NCI-H2196 (cell line): ENCODE results near the gene HOXA4.
A peak's percentile ranks its signal among the peaks of the same experiment; 100 is the strongest.

Experiments
- DNase-seq: peaks from one replicate; lab custom pipeline; 2025; ENCODE audit not compliant: unreplicated experiment; lab: John Stamatoyannopoulos, UW

HOXA4 gene

DNA sequence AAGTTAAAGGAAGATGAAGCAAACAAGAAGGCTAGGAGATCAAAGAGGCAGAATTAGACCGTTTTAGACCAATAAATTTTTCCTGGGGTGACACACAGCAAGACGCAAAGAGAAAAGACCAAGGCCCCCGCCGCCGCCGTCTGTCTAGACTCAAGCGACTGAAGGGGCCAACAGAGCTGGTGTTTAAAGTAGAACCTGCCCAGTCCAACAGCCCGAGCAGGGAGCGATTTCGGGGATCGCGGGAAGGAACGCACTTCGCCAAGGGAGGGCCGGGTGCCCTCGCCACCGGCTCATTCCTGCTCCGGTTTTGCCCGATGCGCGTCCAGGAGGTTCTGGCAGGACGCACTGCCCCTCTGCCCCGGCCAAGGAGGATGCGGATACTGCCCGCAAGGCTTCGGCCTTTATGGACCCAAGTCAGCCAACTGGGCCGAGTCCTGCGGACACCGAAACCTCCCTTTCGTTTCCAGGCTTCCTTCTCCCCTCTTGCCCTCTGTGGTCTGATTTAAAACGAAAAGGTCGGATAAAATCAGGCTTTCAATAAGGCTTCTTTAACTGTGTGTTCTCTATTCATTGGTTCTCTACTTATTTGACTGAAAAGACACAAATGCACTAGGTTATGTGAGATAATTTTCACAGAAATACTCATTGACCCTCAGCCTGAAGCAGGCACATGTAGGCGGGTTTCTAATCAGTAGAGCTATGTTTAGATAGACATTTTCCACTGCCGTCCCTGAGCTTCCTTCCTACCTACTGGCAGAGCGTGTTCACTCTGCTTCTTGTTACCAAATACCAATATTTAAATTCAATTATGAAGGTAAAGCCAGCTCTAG is 28.1 kb upstream of the HOXA4 start:
- no peak for DNase-seq

DNA sequence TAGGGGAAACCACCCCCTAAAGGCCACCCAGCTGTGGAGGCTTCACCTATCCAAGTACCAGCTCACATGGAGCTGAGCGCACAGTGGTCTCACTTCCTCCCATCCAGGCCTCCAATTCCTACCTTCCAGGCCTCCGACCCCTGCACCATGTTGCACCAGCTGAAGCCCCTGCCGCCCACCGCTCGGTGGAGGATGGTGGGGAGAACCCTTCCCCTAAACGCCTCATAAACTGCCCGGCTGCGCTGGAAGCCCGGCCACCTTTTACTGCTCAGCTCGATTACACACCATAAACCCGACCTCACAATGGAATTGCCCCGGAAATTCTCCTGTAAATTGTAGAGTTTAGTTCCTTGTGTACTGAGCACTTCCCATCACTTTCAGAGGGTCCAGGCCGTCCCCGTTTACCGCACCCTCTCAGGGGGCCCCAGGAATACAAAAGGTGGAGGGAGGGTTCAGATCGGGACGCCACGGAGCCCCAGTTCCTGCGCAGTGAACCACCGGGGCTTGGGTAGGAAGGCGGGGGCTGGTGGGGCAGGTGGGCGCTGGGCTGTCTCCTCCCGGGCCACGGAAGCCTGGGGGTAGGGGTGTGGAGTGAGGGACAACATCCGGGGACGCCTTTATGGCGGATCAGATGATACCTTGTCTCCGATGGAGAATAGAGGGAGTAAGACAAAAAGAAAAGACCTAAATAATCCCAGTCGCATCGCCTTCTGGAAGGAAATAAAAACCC is 27.3 kb upstream of the HOXA4 start:
- no peak for DNase-seq

GRCh38 chr7:27156916-27157701 is 26.6 kb upstream of the HOXA4 start:
- DNase-seq, result no peak

GRCh38 chr7:27156508-27156898 is 25.9 kb upstream of the HOXA4 start, which contains the start of gene HOXA7:
Gene HOXA7 (minus strand): TSS chr7:27156675. CDS start chr7:27156545, 130 bp downstream.
- DNase-seq, result no peak

GRCh38 chr7:27155816-27156507 is 25.4 kb upstream of the HOXA4 start:
- DNase-seq, result no peak

DNA sequence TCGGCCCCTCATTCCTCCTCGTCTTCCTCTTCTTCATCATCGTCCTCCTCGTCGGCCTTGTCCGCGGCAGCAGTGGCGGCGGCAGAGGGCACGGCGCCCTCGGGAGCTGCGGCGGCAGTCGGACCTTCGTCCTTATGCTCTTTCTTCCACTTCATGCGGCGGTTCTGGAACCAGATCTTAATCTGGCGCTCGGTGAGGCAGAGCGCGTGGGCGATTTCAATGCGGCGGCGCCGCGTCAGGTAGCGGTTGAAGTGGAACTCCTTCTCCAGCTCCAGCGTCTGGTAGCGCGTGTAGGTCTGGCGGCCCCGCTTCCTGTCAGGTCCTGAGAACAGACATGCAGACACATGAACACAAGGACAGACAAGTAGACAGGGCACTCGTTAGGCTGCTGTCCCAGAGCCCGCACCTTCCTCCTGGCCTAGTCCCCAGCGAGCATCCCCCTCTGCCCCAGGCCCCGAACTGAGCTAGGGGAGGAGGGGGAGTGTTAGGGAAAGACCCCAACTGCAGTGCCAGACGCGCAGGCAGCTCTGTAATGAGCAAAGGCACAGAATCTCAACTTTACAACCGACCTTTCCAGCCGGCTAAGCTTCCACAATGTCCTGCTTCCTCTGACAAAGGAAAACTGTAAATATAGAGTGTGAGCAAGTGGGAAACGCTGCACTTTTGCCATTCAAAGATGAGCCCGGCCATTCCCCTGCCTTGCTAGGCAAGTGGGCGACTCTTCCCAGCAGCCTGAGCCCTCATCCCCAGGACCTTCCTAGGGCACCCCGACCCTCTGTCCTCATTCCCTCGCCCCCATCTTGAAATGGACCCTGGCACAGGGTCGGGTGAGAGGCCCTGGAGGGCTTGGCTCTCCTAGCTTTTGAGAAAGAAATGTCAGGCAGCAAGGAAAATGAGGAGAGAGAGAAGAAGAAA is 24.6 kb upstream of the HOXA4 start:
- no peak for DNase-seq

DNA sequence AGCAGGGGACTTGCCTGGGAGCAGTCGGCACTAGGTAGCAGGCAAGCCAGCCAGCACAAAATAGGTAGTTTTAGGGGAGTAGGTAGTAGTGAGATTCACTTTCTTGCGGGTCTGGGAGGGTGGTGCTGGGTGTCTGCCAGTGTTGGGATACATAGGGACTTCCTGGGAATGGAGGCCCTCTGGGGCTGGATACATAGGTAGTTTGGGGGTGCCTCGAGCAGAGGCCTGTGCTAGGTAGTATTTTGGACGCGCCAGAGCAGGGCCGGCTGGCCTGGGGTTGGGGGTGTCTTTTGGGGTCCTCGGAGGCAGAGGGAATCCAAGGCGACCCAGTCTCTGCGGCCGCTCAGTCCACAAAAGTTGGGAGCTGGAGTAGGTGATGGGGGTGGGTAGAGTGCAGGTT is 23.8 kb upstream of the HOXA4 start:
- no peak for DNase-seq

DNA sequence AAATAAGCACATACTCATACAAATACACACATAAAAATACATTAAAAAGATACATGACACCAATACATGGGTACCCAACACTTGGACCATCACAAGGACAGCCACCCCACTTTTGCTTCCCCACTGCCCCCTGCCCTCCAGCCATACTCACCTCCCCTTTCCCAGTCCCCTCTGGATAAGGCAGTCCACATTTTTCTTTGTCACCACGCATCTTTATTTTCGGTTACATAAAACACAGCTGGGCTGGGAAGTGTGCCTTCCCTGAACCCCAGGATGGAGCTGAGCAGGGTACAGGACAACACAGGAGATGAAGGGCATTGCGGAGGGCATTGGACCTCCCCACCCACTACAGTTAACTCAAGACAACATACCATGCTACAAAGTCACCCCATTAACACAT is 23.0 kb upstream of the HOXA4 start:
- DNase-seq, result no peak

- DNase-seq, result no peak
Measured at GRCh38 chr7:27152816-27153442, 22.4 kb upstream of the HOXA4 start.

DNA sequence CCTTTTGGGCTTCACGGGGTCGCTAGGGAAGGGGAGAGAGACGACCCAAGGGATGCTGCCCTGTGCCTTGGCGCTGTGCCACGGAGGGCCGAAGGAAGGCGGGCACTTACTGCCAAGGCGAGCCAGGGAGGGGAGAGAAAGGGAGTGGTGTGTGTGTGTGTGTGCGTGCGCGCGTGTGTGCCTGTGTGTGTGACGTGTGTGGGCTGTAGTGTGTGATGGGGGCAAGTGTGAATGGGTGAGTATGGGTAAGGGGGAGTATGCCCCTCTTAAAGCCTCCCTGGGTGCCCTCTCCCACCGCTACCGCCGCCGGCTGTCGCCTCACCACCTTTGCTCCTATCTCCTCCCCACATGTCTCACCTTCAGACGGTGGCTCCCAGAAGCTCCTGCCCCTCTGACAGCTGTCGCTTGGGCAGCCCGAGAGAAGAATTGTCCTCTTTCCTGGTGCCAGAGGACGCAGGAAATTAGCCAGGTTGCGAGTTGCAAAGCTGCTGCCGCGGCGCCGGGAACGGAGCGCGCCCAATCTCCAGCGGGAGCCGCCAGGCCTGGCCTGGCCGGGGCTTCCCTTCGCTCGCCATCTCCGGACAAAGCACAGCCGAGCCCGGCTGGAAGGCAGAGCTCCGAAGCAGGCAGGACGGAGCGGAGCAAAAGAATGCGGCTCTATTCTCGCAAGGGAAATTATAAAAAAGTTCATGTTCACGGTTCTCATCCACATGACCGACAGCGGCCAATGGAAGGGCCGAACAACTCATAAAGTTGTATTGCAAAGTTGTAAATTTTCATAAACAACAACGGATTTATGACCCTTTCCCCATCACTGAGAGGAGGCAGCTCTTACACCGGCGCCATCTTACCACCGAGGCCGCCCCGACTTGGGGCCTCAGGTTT is 21.6 kb upstream of the HOXA4 start, which contains the start of gene HOXA3:
TSS of gene HOXA3 (minus strand) at position 653 of the 885 bp plus-strand sequence. CDS start 41,943 bp downstream, outside the sequence.
- DNase-seq, result no peak

GRCh38 chr7:27151341-27151930 is 20.9 kb upstream of the HOXA4 start:
- DNase-seq, result no peak

DNA sequence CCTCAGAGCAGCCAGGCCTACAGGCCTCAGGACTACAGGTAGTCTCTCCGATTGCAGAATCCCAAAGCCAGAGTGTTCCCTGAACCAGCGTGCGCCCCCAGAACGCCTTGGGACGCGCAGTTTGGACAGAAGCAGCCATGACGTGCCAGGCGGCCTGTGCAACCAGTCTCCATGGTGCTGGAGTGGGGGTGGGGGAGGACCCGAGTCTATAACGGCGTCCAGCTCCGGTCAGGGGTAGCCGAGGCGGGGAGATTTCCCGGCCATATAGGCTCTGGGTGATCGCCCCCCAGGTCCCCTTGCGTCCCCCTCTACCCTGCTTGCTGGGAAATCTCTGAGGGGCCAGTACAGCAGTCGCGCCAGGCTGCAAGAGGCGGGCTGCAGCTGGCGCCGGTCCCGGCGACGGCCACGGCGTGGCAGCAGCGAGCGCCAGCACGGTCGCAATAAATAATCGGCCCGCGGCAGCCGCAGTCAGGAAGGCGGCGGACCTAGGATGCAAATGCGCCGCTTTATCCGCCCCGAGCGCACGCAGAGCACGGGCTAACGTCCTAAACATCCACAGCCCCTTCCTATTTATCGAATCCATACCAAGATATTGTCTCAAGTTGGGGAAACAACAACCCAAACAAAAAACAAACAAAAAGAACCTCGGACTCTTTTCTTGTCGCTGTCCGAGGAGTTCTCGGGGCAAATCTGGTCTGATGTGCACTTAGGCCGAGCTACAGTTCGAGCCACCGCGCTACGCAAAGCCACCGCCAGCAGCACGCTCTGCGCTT is 20.2 kb upstream of the HOXA4 start:
- peak; percentile 83 for DNase-seq

DNA sequence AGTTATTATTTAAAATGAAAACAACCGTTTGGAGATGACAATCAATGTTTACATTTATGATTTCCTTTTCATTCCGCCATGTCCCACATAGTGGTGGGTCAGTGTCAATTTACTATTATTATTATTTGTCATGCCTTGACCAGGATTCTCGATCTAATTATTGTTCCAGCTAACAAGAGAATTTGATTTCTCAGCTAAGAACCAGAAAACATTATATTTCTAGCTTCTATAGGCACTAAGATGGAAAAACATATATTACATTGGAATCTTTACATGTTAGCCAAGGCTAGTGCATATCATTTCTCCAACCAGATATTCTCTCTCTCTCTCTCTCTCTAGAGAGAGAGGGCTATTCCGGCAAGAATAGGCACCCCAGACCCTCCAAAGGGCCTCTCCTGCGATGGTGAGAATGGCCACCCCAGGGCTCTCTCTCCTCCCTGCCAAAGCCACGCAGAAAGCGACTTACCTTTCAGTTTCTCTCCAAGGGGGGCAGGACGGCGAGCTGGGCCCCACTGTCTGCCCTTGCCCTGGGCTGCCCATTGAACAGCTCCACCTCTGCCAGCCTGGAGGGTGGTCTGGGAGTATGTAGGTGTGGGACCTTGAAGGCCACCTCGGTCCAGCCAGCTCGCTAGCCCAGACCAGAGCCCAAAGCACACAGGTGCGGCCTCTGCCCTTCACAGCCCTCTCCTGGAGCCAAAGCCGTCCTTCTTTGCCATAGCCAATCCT is 19.4 kb upstream of the HOXA4 start:
- DNase-seq, result no peak

DNA sequence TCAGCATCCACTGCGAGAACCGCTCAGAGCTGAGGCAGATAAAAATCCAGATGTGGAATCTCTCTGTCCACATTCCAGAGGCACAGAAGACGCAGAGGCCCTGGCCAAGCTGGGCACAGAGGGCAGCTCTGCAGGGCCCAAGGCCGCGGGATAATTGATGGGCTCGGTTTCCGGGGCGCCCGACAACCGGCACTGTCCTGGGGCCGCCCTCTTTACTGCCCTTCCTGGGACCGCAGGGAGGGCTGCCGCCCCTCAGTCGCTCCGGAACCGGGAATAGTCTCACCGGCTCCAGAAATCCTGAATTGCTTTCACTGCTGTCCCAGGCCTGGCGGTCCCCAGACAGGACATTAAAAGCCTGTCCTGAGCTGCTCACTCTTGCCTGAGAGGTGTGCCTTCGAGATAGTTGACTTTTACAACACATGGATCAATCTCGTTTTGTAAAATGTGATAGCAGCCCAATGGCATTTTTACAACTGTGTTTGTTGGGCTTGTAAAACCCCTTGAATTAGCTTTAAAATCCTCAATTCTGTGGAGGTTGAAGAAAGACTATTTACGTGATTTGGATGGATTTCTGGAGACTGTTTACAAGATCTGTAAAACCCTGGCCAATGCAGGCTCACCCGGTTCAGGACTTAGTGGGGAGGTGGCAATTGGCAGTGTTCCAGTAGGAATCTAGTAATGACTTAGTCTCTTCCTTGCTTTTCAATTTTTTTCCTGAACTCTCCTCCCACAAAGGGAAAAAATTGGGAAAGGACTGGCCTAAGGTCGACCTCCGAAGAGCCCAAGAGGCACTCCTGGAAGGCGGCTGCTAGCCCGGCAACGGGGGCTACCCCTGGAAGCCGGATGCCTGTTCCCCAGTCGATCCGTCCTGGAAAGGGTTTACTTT is 18.4 kb upstream of the HOXA4 start:
- DNase-seq, result no peak

- no peak for DNase-seq
Measured at GRCh38 chr7:27148031-27148755, 17.6 kb upstream of the HOXA4 start.
